CD8-positive, alpha-beta memory T cell (primary cell): ENCODE data around the gene C3. TPM values are rescaled to one million over a fixed set of nuclear protein-coding genes. Genes with fewer than 3 reads are reported as not detected.
"Not testable (repeated sequence)": the region's sequence is repeated elsewhere in the genome, so short reads cannot be mapped to it uniquely, and the experiment has no call there.

Experiments
- CTCF ChIA-PET: fragments of 350-600 bp; sonication (Branson Sonifier 250); formaldehyde crosslinking; loops from one replicate; lab custom pipeline; 2021; ENCODE audit warnings: antibody characterized with exemption; lab: Charles Lee
- POLR2A ChIA-PET: fragments of 350-600 bp; sonication (Branson Sonifier 250); formaldehyde crosslinking; loops from one replicate; lab custom pipeline; 2021; ENCODE audit warnings: antibody characterized with exemption; lab: Charles Lee
- DNase-seq, 5 donors: peaks; one replicate each; pipeline versions ENCODE4 v3.0.0 to v3.0.0-alpha.2; 2020 to 2022; ENCODE audit warnings: mixed read lengths in 1 of 5
- H3K27ac ChIP-seq: one replicate; pipeline ENCODE4 v1.7.0; 2013; ENCODE audit warnings: low read depth, mild to moderate bottlenecking, low read length, moderate library complexity
- H3K27me3 ChIP-seq: 2 replicates; pipeline ENCODE4 v1.7.0; 2013; ENCODE audit warnings: low read length, mild to moderate bottlenecking; ENCODE audit not compliant: insufficient read depth, poor library complexity, severe bottlenecking
- H3K36me3 ChIP-seq: 2 replicates; pipeline ENCODE4 v1.7.0; 2013; ENCODE audit warnings: mild to moderate bottlenecking, low read length, moderate library complexity; ENCODE audit not compliant: insufficient read depth
- H3K4me1 ChIP-seq: 2 replicates; pipeline ENCODE4 v1.7.0; 2013; ENCODE audit warnings: mild to moderate bottlenecking, low read length, moderate library complexity; ENCODE audit not compliant: insufficient read depth
- H3K4me3 ChIP-seq: 2 replicates; pipeline ENCODE4 v1.7.0; 2013; ENCODE audit warnings: mild to moderate bottlenecking, low read length
- H3K9me3 ChIP-seq: 2 replicates; pipeline ENCODE4 v1.7.0; 2013; ENCODE audit warnings: mild to moderate bottlenecking, low read length
- H3K27ac Mint-ChIP-seq, 8 donors: one replicate each; pipeline ENCODE4 v1.8.0; 2020 to 2021; ENCODE audit warnings: mixed read lengths in 8 of 8, mild to moderate bottlenecking in 6 of 8, inconsistent platforms in 3 of 8, moderate library complexity in 3 of 8
- H3K27me3 Mint-ChIP-seq, 2 donors: one replicate each; pipeline ENCODE4 v1.8.0; 2020 to 2021; ENCODE audit warnings: mixed read lengths in 2 of 2, mild to moderate bottlenecking in 1 of 2, moderate library complexity in 1 of 2
- H3K36me3 Mint-ChIP-seq, 3 donors: one replicate each; pipeline ENCODE4 v1.8.0; 2020 to 2021; ENCODE audit warnings: mixed read lengths in 3 of 3, inconsistent platforms in 1 of 3, mild to moderate bottlenecking in 1 of 3
- H3K4me1 Mint-ChIP-seq, 3 donors: one replicate each; pipeline ENCODE4 v1.8.0; 2020 to 2021; ENCODE audit warnings: mixed read lengths in 3 of 3, inconsistent platforms in 1 of 3, mild to moderate bottlenecking in 1 of 3
- H3K4me3 Mint-ChIP-seq, 7 donors: one replicate each; pipeline ENCODE4 v1.8.0; 2020 to 2021; ENCODE audit warnings: mixed read lengths in 7 of 7, mild to moderate bottlenecking in 6 of 7, moderate library complexity in 4 of 7, inconsistent platforms in 2 of 7
- H3K9me3 Mint-ChIP-seq, 5 donors: one replicate each; pipeline ENCODE4 v1.8.0; 2020 to 2022; ENCODE audit warnings: mixed read lengths in 5 of 5, mild to moderate bottlenecking in 3 of 5, moderate library complexity in 2 of 5, inconsistent platforms in 1 of 5
- polyA plus RNA-seq: library from polyadenylated mRNA; unstranded; fragments of 300-500 nt; fragmentation: Illumina TruSeq; gene quantifications from one replicate; pipeline ENCODE4 v1.2.3, GENCODE V29; 2021
- total RNA-seq, 2 experiments: library from RNA; stranded (reverse); gene quantifications; one replicate each; pipeline ENCODE4 v1.2.3, GENCODE V29; 2021

C3 gene
- total and polyA plus RNA-seq, 3 experiments from 2014 or later = 1.6 to 1.7 TPM; not detected in 1

- Histone ChIP-seq H3K27me3 (peaks cover 10% of the 10 kb centered on the region), H3K36me3 (no peaks in the 10 kb centered on the region), H3K4me1 (no peaks in the 10 kb centered on the region), H3K27ac (no peak overlapping the region), H3K4me3 (no peak overlapping the region), H3K9me3 (no peaks in the 10 kb centered on the region)
- Mint-ChIP-seq H3K27ac (peak overlapping the region in 2 of 8 donors; percentile 63 to 68), H3K27me3 (peaks cover 17 to 27% of the 10 kb centered on the region in 2 donors), H3K4me3 (no peak overlapping the region), H3K4me1 (peaks cover 17 to 22% (median 20%) of the 10 kb centered on the region in 3 donors), H3K9me3 (no peaks in the 10 kb centered on the region), H3K36me3 (no peaks in the 10 kb centered on the region)
- CTCF ChIA-PET = no interaction called here
- DNase-seq = no peak
- POLR2A ChIA-PET = no interaction called here
Observed at GRCh38 chr19:6712692-6713670, 7.5 kb downstream of the C3 start.

- H3K4me1 Mint-ChIP-seq = peaks cover 12 to 15% (median 15%) of the 10 kb centered on the region in 3 donors
- H3K27ac Mint-ChIP-seq = no peak overlapping the region
- CTCF ChIA-PET = no interaction called here
- H3K36me3 Mint-ChIP-seq = no peaks in the 10 kb centered on the region
- POLR2A ChIA-PET = no interaction called here
- Histone ChIP-seq H3K27me3 (peaks cover 10% of the 10 kb centered on the region), H3K27ac (no peak overlapping the region), H3K4me1 (no peaks in the 10 kb centered on the region), H3K4me3 (no peak overlapping the region), H3K9me3 (no peaks in the 10 kb centered on the region), H3K36me3 (no peaks in the 10 kb centered on the region)
- H3K27me3 Mint-ChIP-seq = peaks cover 17 to 27% of the 10 kb centered on the region in 2 donors
- H3K9me3 Mint-ChIP-seq = no peaks in the 10 kb centered on the region
- H3K4me3 Mint-ChIP-seq = no peak overlapping the region
- no peak for DNase-seq
Observed at GRCh38 chr19:6712231-6712630, 8.2 kb downstream of the C3 start.

- no peak overlapping the region for H3K4me3 ChIP-seq
- H3K27me3 Mint-ChIP-seq = peaks cover 17 to 27% of the 10 kb centered on the region in 2 donors
- H3K4me1 Mint-ChIP-seq = peaks cover 12 to 15% (median 14%) of the 10 kb centered on the region in 3 donors
- no peaks in the 10 kb centered on the region for H3K9me3 Mint-ChIP-seq
- DNase-seq = no peak
- H3K27me3 ChIP-seq = peaks cover 10% of the 10 kb centered on the region
- H3K36me3 Mint-ChIP-seq = no peaks in the 10 kb centered on the region
- H3K36me3 ChIP-seq = no peaks in the 10 kb centered on the region
- no peaks in the 10 kb centered on the region for H3K9me3 ChIP-seq
- H3K27ac ChIP-seq = no peak overlapping the region
- no peak overlapping the region for H3K27ac Mint-ChIP-seq
- H3K4me3 Mint-ChIP-seq = no peak overlapping the region
- ChIA-PET POLR2A (no interaction called here), CTCF (no interaction called here)
- no peaks in the 10 kb centered on the region for H3K4me1 ChIP-seq
Observed at GRCh38 chr19:6711605-6712004, 8.8 kb downstream of the C3 start.

GRCh38 chr19:6711078-6711361 is 9.4 kb downstream of the C3 start:
- H3K4me3 Mint-ChIP-seq = peak overlapping the region in 2 of 7 donors; percentile 15 to 58

DNA sequence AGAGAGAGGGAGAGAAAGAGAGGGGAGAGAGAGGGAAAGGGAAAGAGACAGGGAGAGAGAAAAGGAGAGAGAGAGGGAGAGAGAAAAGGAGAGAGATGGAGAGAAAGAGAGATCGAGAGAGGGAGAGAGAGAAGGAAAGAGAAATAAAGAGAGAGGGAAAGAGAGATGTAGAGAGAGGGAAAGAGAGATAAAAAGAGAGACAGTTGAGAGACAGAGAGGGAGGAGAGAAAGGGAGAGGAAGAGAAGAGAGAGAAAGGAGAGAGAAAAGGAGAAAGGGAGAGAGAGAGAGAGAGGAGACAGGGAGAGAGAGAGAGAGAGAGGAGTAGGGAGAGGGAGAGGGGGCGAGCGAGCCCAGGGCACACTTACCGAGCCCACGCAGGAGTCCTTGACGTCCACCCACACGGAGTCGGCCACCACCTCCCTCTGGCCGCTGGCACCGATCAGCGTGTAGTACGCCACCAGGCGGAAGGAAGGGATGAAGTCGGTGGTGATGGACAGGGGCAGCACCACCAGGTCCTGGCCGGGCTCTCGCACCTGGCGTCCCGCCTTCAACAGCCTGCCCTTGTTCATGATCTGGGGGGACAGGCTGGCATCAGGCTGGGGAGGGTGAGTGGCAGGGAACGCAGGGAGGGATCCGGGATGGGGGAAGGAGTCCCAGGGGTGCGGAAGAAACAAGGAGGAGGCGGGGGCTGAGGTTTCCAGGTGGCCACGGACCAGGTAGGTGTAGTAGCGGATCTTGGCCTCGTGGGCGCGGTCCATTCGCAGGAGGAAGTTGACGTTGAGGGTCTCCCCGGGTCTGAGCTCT is 10.0 kb downstream of the C3 start:
- H3K4me1 Mint-ChIP-seq = peaks cover 13 to 15% (median 14%) of the 10 kb centered on the region in 3 donors
- H3K4me3 Mint-ChIP-seq = peak overlapping the region in 4 of 7 donors; percentile 7 to 58 (median 20)
- no peaks in the 10 kb centered on the region for H3K9me3 Mint-ChIP-seq
- no peaks in the 10 kb centered on the region for H3K4me1 ChIP-seq
- no peak for DNase-seq
- H3K27ac Mint-ChIP-seq = peak overlapping the region in 4 of 8 donors; percentile 30 to 83 (median 51)
- no peak overlapping the region for H3K27ac ChIP-seq
- ChIA-PET CTCF (interaction anchor here (0.9 kb wide), 1 partner anchor 194 kb away, joined by 4 read pairs; no protein-coding TSS in a partner anchor), POLR2A (no interaction called here)
- no peak overlapping the region for H3K4me3 ChIP-seq
- H3K27me3 ChIP-seq = peaks cover 10% of the 10 kb centered on the region
- H3K36me3 ChIP-seq = no peaks in the 10 kb centered on the region
- no peaks in the 10 kb centered on the region for H3K9me3 ChIP-seq
- H3K27me3 Mint-ChIP-seq = peaks cover 17 to 27% of the 10 kb centered on the region in 2 donors
- no peaks in the 10 kb centered on the region for H3K36me3 Mint-ChIP-seq

More at GRCh38 chr19:6711078-6711361, 9.4 kb downstream of the C3 start:
- Histone ChIP-seq H3K27me3 (peaks cover 10% of the 10 kb centered on the region), H3K4me3 (no peak overlapping the region), H3K4me1 (no peaks in the 10 kb centered on the region), H3K9me3 (no peaks in the 10 kb centered on the region), H3K36me3 (no peaks in the 10 kb centered on the region), H3K27ac (no peak overlapping the region)
- CTCF ChIA-PET = interaction anchor here (0.9 kb wide), 1 partner anchor 194 kb away, joined by 4 read pairs; no protein-coding TSS in a partner anchor
- H3K9me3 Mint-ChIP-seq = no peaks in the 10 kb centered on the region
- no peak for DNase-seq
- H3K36me3 Mint-ChIP-seq = no peaks in the 10 kb centered on the region
- peaks cover 17 to 27% of the 10 kb centered on the region in 2 donors for H3K27me3 Mint-ChIP-seq
- peak overlapping the region in 1 of 8 donors; percentile 47 for H3K27ac Mint-ChIP-seq
- POLR2A ChIA-PET = no interaction called here
- H3K4me1 Mint-ChIP-seq = peaks cover 13 to 15% (median 14%) of the 10 kb centered on the region in 3 donors

DNA sequence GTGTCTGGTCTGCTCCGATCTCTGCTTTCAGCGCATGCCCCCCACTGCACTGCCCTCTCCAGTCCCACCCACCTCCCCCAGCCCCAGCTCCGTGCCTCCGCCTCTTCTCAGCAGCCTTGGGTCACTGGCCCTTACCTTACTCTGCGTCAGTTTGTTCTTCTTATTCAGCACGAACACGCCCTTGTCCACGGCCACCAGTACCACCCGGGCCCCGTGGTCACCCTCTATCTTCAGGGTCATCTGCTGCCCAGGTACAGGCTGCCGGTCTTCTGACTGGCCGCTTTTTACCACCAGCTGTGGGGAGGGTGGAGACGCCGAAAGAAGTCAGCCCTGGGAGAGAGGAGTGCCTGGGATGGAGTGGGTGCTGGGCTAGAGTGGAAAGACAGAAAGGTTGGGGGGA is 10.9 kb downstream of the C3 start:
- Mint-ChIP-seq H3K4me1 (peaks cover 13 to 15% (median 14%) of the 10 kb centered on the region in 3 donors), H3K9me3 (no peaks in the 10 kb centered on the region), H3K36me3 (no peaks in the 10 kb centered on the region), H3K27ac (peak overlapping the region in 2 of 8 donors; percentile 41 to 64), H3K27me3 (peaks cover 17 to 27% of the 10 kb centered on the region in 2 donors), H3K4me3 (peak overlapping the region in 1 of 7 donors; percentile 14)
- Histone ChIP-seq H3K27me3 (peaks cover 10% of the 10 kb centered on the region), H3K27ac (no peak overlapping the region), H3K4me1 (no peaks in the 10 kb centered on the region), H3K4me3 (no peak overlapping the region), H3K36me3 (no peaks in the 10 kb centered on the region), H3K9me3 (no peaks in the 10 kb centered on the region)
- CTCF ChIA-PET = no interaction called here
- no peak for DNase-seq
- POLR2A ChIA-PET = no interaction called here

GRCh38 chr19:6708913-6709312 is 11.5 kb downstream of the C3 start:
- H3K36me3 Mint-ChIP-seq, H3K36me3 ChIP-seq, H3K27ac Mint-ChIP-seq, H3K9me3 Mint-ChIP-seq, H3K4me3 ChIP-seq, H3K4me1 ChIP-seq, DNase-seq, H3K27ac ChIP-seq, CTCF ChIA-PET, POLR2A ChIA-PET, H3K9me3 ChIP-seq: not testable (repeated sequence)
- Mint-ChIP-seq H3K4me1 (peaks cover 12 to 15% (median 14%) of the 10 kb centered on the region in 3 donors), H3K4me3 (peak overlapping the region in 1 of 7 donors; percentile 77), H3K27me3 (peaks cover 17 to 27% of the 10 kb centered on the region in 2 donors)
- H3K27me3 ChIP-seq = peaks cover 10% of the 10 kb centered on the region
